Stimulated activated CD4-positive, alpha-beta T cell treated with anti-CD3 and anti-CD28 coated beads, Interleukin-1b, Interleukin-23, amount 100 ng/mL, for 4 hours (primary cell): Measurements from ENCODE around the gene ENDOD1.
"Not testable (repeated sequence)": the region's sequence is repeated elsewhere in the genome, so short reads cannot be mapped to it uniquely, and the experiment has no call there.

ENCODE experiments used
- DNase-seq, 2 donors: peaks; one replicate each; pipeline ENCODE4 v3.0.0-alpha.2; 2020; ENCODE audit warnings: low read depth in 2 of 2

ENDOD1 gene

DNA sequence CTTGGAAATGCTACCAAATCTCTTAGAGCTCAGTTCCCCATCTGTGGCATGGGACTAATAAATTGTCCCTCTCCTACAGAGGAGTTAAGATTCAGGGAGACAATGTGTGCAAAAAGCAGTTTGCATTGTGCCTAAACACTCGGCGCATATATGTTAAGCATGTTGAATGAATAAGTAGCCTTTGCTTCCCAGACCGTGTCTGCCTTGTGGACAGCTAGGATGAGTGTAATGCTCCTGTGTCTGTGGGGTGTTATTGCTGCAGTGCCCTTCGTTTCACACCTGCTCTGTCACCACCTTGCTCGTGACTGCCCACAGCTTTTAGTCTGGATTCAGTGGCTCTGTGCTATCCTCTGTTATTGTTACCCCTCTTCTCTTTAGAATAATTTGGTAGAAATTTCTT, 14.1 kb downstream of the ENDOD1 start:
- no peak for DNase-seq

DNA sequence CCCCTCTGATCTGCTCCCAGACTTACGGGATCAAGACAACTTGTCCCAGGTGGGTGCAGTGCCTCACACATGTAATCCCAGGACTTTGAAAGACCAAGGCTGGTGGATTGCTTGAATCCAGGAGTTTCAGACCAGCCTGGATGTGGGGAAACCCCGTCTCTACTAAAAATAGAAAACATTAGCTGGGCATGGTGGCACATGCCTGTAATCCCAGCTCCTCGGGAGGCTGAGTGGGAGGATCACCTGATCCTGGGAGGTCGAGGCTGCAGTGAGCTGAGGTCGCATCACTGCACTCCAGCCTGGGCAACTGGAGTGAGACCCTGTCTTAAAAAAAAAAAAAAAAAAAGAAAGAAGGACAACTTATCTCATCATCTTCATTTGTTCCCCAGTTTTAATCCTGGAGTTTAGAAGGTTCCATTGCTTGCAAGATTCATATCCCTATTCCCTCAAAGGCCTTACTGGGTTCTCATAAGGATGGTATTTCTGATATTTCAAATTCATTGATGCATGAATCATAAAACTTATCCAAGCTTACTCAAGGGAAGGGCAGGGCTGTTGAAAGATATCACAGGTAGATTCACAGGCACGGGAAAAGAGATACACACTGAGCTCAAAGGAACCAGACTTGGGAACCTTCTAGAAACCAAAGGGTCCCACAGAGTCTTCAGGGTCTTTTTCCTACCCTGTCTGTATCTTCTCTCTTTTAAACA, 14.6 kb downstream of the ENDOD1 start:
- no peak for DNase-seq

DNA sequence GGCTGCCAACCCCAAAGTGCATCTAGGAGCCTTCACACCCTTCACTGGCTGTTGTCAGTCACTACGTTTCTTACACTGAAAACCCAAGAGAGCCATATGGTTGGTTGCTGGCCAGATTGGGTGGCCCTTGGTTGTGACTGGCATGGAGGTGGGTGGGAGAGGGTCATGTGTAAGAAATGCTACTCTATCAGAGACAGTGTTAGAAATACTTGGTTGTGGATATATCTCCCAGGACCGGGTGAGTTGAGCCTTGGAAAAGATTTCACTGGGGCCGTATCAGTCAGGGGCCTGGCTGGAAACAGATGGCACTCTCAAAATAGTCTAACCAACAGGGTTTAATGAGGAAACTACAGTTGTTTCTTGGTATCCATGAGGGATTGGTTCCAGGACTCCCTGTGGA, 15.2 kb downstream of the ENDOD1 start:
- no peak for DNase-seq

GRCh38 chr11:95108159-95108611, 18.5 kb downstream of the ENDOD1 start:
- DNase-seq, result no peak

- no peak for DNase-seq
Measured at GRCh38 chr11:95108671-95109551, 19.3 kb downstream of the ENDOD1 start.

DNA sequence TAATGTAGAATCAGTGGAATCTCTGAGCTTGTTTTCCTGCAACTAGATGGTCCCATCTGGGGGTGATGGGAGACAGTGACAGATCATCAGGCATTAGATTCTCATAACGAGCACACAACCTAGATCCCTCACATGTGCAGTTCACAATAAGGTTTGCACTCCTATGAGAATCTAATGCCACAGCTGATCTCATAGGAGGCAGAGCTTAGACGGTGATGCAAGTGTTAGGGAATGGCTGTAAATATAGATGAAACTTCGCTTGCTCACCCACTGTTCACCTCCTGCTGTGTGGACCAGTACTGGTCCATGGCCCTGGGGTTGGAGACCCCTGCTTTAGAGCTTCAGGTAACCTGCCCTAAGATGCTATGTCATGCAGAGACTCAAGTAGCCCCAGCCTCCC, 21.8 kb downstream of the ENDOD1 start:
- DNase-seq, result not testable (repeated sequence)

DNA sequence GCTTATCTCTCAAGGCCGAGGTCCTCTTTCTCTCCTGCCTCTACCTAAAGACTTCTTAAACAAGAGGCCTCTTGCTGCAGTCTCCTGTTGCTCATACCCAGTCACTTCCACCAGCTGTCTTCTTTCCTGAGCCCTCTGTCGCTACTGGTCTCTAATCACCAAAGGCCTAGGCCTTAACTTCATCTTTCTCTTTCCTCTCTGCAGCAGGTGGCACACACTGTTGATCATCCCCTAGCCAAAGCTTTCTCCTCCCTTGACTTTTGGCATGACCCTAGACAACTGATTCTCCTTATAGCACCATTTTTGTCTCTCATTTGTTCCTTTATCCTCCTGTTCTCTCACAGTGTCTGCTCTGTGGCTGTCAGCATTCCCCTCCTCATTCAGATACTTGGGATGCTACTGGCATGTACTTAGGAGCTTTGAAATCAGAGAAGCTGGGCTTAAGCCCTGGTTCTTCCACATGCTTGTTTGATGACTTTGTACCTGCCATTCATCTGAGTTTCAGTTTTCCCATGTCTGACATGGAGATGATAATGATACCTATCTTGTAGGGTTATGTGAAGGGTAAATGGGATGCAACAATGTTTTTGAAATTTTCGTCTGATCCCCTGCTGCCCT, 22.4 kb downstream of the ENDOD1 start:
- no peak for DNase-seq

DNA sequence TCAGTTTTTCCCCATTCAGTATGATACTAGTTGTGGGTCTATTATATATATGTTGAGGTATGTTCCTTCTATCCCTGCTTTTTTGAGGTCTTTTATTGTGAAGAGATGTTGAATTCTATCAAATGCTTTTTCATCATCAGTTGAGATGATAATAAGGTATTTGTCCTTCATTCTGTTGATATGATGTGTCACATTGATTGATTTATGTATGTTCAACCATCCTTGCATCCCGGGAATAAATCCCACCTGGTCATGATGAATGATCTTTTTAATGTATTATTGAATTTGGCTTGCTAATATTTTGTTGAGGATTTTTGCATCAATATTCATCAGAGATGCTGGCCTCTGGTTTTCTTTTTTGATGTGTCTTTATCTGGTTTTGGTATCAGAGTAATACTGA, 26.0 kb downstream of the ENDOD1 start:
- DNase-seq, result no peak

GRCh38 chr11:95119361-95120060, 29.9 kb downstream of the ENDOD1 start:
- DNase-seq, result no peak

DNA sequence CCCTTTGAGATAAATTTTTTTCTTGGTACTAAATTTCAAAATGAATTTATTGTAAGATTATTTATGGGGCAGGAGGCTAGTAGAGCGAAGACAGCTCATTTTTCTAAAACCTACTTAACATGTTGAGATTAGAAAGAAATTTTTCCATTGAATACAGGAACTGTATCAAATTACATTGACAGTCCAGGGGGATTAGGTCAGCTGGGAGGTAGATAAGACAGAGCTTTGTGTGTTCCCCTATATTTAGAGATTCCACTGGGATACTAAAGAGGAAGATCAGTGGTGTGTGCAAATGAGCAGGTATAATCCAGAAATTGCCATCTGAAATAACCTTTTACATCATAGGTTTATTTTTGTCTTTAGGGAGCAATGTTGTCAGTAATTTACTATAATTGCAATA, 32.1 kb downstream of the ENDOD1 start:
- DNase-seq, result no peak

- no peak for DNase-seq
Measured at GRCh38 chr11:95123556-95123955, 33.9 kb downstream of the ENDOD1 start.

GRCh38 chr11:95128602-95129001, 39.0 kb downstream of the ENDOD1 start:
- DNase-seq, result no peak

DNA sequence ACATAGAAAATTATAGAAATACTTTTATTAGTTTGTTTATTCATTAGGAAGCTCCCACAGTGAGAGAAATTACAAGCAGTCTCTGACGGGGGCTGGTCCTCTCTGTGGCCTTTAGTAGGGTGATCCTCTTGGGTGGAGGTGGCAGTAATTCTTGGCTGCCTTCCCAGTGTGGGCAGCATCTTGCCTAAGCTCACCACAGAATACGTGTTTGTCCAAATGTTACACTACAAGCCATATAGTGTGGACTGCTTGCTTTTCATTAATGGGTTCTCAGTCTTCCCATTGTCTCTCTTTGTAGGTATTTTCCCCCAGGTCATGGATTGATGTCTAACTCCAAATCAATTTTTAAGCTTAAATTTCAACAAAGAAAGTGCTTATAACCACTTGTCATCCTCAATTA, 43.3 kb downstream of the ENDOD1 start:
- no peak for DNase-seq

GRCh38 chr11:95134491-95134890, 44.8 kb downstream of the ENDOD1 start:
- no peak for DNase-seq

- no peak for DNase-seq
Measured at GRCh38 chr11:95135155-95135554, 45.5 kb downstream of the ENDOD1 start.

DNA sequence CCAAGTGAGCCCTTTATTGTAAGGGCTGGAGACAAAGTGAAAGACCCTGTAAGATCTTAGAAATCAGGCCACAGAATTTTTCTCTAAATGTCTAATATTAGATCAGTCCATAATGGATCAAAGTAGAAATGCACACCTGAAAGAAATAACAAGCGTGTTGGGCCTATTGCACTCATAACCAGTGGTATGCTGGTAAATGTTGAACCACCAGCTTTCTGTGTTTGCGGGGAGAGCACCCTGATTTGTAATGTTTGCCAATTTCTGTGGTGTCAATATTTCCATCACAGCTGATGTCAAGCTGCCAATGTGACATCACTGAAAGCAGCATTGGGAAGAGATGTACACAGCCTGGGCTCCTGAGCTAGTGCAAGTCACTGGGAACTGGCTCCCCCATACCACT, 46.2 kb downstream of the ENDOD1 start:
- DNase-seq, result no peak

GRCh38 chr11:95136747-95137146, 47.1 kb downstream of the ENDOD1 start:
- not testable (repeated sequence) for DNase-seq

GRCh38 chr11:95137299-95137698, 47.7 kb downstream of the ENDOD1 start:
- DNase-seq, result no peak

- DNase-seq, result no peak
Measured at GRCh38 chr11:95138448-95138847, 48.8 kb downstream of the ENDOD1 start.

DNA sequence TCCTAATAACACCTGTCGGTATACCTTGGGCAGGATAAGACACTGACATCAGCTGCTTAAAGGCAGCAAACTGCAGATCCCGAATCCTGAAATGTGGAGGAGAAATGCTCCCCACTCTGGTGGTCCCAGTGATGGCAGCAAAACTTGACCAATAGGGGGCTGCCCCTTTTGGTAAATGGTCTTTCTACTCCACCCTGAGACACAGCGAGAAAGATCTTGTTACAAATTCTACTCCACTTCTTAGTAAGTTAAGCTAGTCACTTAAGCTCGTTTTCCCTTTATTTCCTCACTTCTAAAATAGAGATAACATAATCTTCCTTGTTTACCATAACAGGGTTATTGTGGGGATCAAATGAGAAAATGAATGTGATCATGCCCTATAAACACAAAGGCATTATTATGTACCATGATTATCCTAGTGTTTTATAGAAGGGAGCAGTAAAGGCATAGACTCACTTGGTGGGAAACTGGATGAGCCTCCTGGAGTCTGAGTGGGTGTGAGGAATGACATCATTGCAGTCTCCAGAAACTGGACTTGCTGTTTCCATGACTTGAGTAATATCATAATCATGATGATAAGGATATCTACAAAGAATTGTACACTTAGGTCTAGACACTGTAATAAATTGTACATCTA, 50.9 kb downstream of the ENDOD1 start:
- DNase-seq, result no peak

DNA sequence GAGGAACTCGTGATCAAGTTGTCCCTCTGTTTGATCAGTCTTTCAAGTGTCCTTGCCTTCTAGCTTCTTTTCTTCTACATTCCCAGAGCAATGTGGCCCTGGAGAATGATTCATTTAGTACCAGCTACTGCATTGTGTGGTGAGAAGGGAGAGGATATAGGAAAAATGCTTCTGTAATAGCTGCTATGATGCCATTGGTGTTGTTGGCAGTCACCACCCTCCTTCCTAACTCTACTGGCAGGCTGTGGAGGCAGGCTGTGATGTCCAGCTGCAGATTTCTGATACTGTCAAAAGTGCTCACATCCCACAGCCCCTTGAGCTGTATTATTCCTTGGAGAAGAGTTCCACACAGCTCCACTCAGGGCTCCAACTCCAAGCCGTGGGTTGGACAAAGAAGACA, 52.8 kb downstream of the ENDOD1 start:
- no peak for DNase-seq
